GM18526 (cell line): ENCODE results near the gene INAVA.

ENCODE experiments used
- POLR2A ChIP-seq: IDR thresholded peaks from 3 replicates; pipeline ENCODE4 v1.6.1; 2011; ENCODE audit not compliant: insufficient read length; ENCODE audit errors: extremely low read depth

INAVA gene

GRCh38 chr1:200917291-200917817 lies 22.7 kb downstream of the INAVA start:
- no peak for TF ChIP-seq POLR2A

DNA sequence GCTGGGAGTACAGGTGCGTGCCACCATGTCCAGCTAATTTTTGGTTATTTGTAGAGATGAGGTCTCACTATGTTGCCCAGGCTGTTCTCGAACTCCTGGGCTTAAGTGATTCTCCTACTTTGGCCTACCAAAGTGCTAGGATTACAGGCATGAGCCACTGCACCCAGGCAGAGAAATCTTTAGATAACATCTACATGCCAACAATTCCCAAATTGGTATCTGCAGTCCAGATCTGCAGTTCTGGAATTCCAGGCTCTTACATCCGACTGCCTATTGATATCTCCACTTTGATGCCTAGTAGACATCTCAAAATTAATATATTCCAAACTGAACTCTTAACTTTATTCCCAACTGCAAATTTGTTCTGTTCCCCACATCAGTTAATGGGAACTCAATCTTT lies 23.3 kb downstream of the INAVA start:
- TF ChIP-seq POLR2A, result no peak

DNA sequence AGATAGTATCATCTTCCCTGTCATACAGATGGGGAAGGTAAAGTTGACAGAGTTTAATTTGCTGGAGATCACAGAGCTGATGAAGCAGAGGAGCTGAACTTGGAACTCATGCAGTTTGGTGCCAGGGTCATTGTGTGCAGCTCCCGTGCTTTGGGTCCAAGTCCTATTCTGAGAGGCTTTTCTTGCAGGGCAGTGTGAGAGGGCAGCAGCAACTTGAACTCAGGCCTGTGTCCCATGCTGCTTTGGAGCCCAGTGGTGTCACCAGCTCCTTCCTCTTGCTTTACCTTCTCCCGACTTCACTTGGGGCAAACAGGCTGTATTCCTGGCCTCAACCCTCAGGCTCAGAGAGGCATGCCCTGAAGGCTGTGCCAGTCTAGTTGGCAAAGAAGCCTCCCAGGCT lies 24.7 kb downstream of the INAVA start:
- TF ChIP-seq POLR2A, result no peak

DNA sequence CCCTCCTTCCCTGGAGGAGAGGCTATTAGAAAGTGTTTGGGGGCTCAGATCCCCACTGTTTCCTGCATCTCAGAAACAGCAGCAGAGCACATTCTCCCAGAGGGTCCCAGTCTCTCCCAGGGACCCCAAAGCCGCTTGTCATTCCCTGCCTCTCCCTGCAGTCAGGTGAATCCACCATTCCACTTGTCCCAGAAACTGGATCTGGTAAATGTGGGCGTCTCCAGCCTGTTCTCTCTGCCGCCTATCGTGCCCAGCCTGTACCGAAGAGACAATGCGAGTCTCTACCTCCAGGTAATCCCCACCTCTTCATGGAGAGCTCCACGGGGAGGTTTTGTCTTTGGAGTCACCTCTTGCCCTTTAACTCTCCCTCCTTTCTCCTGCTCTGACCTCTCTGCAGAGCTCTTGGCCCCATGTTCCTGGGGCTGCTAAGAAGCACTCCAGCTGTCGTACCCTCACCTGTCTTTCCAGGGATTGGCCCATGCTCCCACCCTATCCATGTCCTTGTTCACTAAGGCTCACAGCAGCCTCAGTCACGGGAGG lies 26.9 kb downstream of the INAVA start:
- TF ChIP-seq POLR2A, result no peak

DNA sequence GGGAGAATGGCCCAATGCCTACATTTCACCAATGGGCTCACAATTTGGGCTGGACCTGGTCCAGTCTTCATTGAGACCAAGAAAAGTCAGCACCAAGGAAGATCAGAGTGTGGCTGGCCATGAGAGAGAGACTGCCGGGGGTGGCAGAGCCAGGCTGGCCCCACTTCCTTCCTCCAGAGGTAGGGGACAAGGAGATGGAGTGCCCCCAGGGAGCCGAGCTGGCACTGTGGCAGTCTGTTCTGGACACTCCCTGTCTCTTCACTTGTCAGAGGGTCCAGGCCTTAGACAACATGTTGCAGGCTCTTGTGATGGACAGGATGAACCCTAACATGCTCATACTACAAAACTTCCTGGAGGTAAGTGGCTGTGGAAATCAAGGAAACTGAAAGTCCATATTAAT lies 27.7 kb downstream of the INAVA start:
- no peak for TF ChIP-seq POLR2A

DNA sequence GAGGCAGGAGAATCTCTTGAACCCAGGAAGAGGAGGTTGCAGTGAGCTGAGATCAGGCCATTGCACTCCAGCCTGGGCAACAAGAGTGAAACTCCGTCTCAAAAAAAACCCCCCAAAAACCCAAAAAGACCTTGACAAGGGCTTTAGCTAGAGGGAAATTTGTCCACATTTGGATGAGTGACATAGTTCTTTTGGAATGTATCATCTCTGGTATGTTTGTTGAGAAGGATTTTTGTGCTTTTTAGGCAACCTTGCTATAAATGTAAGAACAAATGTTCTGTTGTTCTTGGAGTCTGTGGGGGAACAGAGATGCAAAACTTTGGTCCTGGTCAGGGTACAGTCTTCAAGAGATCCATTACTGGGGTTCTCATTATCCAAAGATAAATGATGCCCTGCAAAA lies 28.9 kb downstream of the INAVA start:
- TF ChIP-seq POLR2A, result no peak

DNA sequence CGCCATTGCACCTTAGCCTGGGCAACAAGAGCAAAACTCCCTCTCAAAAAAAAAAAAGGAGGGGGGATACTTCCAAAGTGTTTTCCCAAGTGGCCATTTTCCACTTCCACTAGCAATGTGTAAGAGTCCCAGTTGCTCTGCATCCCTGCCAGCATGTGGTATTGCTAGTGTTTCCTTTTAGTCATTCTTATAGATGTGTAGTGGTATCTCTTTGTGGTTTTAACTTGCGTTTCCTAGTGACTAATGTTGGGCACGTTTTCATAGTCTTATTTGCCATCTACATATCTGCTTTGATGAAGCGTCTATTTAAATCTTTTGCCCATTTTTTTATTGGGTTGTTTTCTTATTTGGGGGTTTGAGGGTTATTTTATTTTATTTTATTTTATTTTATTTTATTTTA lies 31.1 kb downstream of the INAVA start:
- TF ChIP-seq POLR2A, result no peak

DNA sequence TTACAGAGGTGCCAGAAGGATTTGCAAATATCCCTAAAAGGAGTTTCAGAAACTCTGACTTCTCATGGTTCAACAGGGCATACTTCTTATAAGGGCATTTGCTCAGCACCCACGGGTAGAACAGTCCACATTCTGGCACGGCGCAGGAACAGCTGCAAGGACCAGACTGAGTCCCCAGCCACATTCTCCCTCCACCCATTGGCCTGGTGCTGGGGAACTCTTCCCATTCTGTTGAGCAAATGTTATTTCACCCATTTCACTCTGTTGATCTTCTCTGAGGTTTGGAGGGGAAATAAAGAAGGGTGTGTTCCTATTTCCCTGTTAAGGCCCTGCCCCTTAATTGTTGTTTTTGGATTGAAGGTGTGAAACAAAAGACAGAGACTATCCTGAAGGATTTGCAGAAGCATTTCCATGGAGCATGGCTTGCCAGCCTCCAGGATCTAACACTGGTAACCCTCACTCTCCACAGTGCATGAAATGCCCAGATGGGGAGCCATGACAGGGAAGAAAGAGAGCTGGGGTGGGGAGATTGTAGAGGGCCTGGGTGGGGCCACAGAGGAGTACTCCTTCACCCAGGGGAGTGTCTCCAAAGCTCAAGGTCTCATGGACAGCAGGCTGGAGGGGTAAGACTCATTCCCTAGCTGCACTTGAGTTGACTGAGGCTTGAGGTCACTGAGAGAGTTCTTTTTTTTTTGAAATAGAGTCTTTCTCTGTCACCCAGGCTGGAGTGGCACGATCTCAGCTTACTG lies 35.0 kb downstream of the INAVA start:
- no peak for TF ChIP-seq POLR2A

DNA sequence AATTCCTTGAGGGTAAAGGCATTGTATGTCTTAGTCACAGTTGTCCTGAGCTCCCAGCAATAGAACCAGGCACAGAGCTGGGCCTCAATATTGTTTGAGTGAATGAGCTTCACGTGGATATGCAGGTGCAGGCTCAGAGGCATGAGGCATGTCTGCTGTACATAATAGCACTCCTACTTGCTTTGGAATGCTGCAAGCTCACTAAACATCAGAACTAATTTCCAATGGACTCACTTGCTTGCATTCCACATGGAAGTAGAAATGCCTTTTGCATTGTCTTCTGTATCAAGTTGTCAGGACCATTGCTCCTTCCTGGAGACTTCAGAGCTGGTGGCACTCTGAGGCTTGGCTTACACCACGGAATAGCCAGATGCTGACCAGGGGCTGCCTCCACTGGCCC lies 37.1 kb downstream of the INAVA start:
- TF ChIP-seq POLR2A, result no peak

- TF ChIP-seq POLR2A, result no peak
Observed at GRCh38 chr1:200934676-200935245, 40.1 kb downstream of the INAVA start.

- no peak for TF ChIP-seq POLR2A
Observed at GRCh38 chr1:200938955-200939354, 44.3 kb downstream of the INAVA start.

DNA sequence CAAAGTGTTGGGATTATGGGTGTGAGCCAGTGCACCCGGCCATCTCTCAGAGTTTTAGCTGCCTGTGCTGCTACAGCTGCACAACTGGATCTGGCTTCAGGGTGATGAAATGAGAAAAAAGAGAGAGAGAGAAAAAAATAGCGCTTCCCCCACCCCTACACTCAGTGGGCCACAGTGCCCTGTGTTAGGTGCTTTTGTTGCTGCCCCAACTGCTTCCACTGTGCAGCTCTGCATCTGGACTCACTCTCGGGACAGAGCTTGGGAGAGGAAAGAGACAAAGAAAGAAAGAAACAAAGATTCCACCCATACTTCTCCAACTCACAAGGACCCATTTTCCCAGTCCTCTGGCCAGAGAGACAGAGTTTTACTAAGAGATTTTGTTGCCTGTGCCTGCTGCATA lies 50.4 kb downstream of the INAVA start:
- no peak for TF ChIP-seq POLR2A

GRCh38 chr1:200947059-200947566 lies 52.4 kb downstream of the INAVA start:
- TF ChIP-seq POLR2A, result no peak

GRCh38 chr1:200949626-200950025 lies 54.9 kb downstream of the INAVA start:
- TF ChIP-seq POLR2A, result no peak

- no peak for TF ChIP-seq POLR2A
Observed at GRCh38 chr1:200951016-200951415, 56.3 kb downstream of the INAVA start.

DNA sequence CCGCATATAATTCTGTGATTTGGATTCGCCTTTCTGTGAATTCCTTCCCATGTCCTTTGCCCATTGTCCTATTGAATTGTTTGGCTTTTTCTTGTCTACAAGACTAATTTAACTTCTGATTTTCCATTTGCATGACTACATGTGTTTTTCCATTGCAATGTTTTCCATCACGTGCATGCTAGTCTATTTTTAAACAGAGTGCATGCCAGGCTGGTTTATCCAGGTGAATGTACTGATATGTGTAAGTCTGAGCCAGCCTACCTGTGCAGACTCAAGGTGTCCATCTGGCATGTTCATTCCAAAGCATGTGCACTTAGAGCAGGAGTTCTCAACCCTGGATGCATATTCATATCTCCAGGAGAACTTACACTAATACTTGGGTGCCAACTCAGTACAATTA lies 59.7 kb downstream of the INAVA start:
- no peak for TF ChIP-seq POLR2A
